Inflammatory macrophage treated with lipopolysaccharide for 1 hour (primary cell): ENCODE data around the gene DNAJC7.

Experiments
- DNase-seq, 2 donors: peaks; one replicate each; pipeline ENCODE4 v3.0.0-alpha.2; 2020 to 2022

The DNAJC7 gene

GRCh38 chr17:42010898-42011516 lies 6.2 kb downstream of the DNAJC7 start:
- DNase-seq: peak in 1 of 2 donors; percentile 74

- peak; percentile 52 to 53 for DNase-seq
These were observed 7.0 kb downstream of the DNAJC7 start for GRCh38 chr17:42010266-42010680.

- DNase-seq: no peak
These were observed 8.1 kb downstream of the DNAJC7 start for GRCh38 chr17:42009170-42009569.

GRCh38 chr17:42005166-42005565 lies 12.1 kb downstream of the DNAJC7 start:
- DNase-seq: no peak

- no peak for DNase-seq
These were observed 14.4 kb downstream of the DNAJC7 start for GRCh38 chr17:42002792-42003301.

- DNase-seq: no peak
These were observed 15.0 kb downstream of the DNAJC7 start for GRCh38 chr17:42002175-42002791.

- DNase-seq: no peak
These were observed 15.5 kb downstream of the DNAJC7 start for GRCh38 chr17:42001729-42002128.

GRCh38 chr17:42000413-42001133 lies 16.7 kb downstream of the DNAJC7 start:
- peak in 1 of 2 donors; percentile 57 for DNase-seq

- no peak for DNase-seq
These were observed 18.7 kb downstream of the DNAJC7 start for GRCh38 chr17:41998497-41998896.

GRCh38 chr17:41996855-41997164 lies 20.4 kb downstream of the DNAJC7 start:
- no peak for DNase-seq

- no peak for DNase-seq
These were observed 24.7 kb downstream of the DNAJC7 start for GRCh38 chr17:41992576-41992975.

- DNase-seq: no peak
These were observed 27.4 kb downstream of the DNAJC7 start for GRCh38 chr17:41989702-41990419.

GRCh38 chr17:41988418-41988817 lies 28.8 kb downstream of the DNAJC7 start:
- no peak for DNase-seq

GRCh38 chr17:41987642-41988041 lies 29.6 kb downstream of the DNAJC7 start:
- no peak for DNase-seq

- no peak for DNase-seq
These were observed 30.6 kb downstream of the DNAJC7 start for GRCh38 chr17:41986634-41987033.

- DNase-seq: no peak
These were observed 31.3 kb downstream of the DNAJC7 start for GRCh38 chr17:41985919-41986318.

GRCh38 chr17:41984454-41984853 lies 32.8 kb downstream of the DNAJC7 start:
- no peak for DNase-seq

- DNase-seq: no peak
These were observed 35.0 kb downstream of the DNAJC7 start for GRCh38 chr17:41982026-41982760.

GRCh38 chr17:41977991-41978390 lies 39.2 kb downstream of the DNAJC7 start:
- DNase-seq: peak in 1 of 2 donors; percentile 24

- DNase-seq: no peak
These were observed 41.0 kb downstream of the DNAJC7 start for GRCh38 chr17:41976142-41976768.

- DNase-seq: no peak
These were observed 41.8 kb downstream of the DNAJC7 start for GRCh38 chr17:41975099-41976083.
